GM19372 (cell line): ENCODE measurements around the gene UPF3B.
"Not testable (repeated sequence)": the region's sequence is repeated elsewhere in the genome, so short reads cannot be mapped to it uniquely, and the experiment has no call there.

Experiments
- ATAC-seq: cut with Tn5 transposase; IDR thresholded peaks from one replicate; pipeline ENCODE4 v1.9.1; 2021; ENCODE audit warnings: mild to moderate bottlenecking, low read depth, moderate library complexity; ENCODE audit not compliant: unreplicated experiment

UPF3B gene

GRCh38 chrX:119852382-119853353, at the start of gene UPF3B:
Gene UPF3B, minus strand, starts transcription at chrX:119852963. Its CDS starts 35 bp downstream, at chrX:119852928.
- peak; percentile 97 for ATAC-seq

- ATAC-seq = no peak
These were observed 48.2 kb upstream of the UPF3B start for GRCh38 chrX:119900976-119901375.

GRCh38 chrX:119899125-119899524, 46.4 kb upstream of the UPF3B start:
- no peak for ATAC-seq

DNA sequence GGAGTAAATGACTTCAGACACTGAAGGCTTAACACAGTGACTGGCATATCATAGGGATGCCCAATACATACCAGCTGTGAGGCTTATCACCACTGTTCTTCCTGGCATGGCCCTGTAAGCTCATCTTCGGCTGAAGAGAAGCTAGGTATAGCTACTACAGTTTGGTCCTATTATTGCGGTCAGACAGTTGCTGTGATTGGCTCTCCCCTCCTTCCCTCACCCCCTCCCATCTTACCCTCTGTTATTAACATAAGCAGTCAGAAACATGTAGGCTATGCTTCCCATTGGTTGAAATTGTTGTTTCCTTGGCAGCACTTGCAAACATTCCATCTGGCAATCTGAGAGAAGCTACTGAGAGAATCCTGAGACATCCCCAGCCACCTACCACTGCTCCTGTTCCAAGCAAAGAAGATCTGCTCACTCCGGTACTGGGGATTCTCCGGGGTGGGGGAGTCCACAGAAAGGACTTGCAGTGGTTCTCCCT, 43.1 kb upstream of the UPF3B start, which contains the start of gene AKAP14:
AKAP14 (plus strand) TSS at position 51 of the 484 bp plus-strand sequence. CDS start 7,331 bp downstream, outside the sequence.
- no peak for ATAC-seq

DNA sequence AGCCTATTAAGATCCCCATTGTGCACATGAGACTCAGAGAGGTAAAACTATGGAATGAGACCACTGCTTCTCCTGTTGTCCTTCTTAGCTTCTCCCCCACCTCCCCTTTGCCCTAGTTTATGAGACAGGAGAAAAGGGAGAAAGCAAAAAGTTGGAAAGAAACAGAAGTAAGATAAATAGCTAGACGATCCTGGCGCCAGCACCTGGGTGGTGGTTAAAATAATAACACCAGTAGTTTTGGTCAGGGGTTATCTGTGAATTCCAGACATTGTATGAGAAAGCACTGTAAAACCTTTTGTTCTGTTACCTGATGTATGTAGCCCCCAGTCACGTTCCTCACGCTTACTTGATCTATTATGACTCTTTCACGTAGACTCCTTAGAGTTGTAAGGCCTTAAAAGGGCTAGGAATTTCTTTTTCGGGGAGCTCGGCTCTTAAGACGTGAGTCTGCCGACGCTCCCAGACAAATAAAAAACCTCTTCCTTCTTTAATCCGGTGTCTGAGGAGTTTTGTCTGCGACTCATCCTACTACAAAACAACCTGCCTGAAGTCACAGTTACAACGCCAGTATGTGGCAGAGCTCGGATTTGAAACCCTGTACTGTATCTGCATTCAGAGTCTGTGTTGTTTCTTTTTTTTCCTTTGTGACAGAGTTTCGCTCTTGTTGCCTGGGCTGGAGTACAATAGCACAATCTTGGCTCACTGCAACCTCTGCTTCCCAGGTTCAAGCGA, 39.4 kb upstream of the UPF3B start:
- not testable (repeated sequence) for ATAC-seq

- ATAC-seq = not testable (repeated sequence)
These were observed 37.9 kb upstream of the UPF3B start for GRCh38 chrX:119890626-119891025.

DNA sequence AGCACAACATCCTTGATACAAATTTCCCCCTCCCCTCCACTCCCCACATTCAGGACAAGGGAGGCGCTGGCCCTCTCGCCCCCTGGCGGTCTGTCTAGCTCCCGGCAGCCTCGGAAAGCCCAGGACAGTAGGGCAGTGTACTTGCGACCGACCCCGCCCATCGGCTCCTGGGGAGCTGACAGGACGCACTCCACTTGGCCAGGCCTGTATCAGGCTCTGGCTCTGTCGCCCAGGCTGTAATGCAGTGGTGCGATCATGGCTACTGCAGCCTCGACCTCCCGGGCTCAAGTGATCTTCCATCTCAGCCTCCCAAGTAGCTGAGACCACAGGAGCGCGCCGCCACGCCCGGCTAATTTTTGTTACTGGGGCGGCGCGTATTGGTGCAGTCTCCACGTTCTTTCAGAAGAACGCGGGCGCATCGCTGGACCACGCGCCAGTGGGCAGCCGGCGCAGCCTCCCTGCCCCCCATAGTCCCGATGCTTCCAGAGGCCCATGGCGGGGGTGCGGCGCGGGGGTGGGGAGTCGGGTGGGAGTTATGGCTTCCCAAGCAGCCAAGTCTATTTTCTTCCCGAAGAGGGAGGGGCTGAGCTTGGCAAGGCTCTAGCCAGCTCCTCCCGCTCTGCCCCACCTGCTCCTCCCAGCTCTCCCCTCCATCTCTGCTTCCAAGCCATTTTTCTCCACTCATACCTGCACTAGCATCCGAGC, 35.1 kb upstream of the UPF3B start:
- ATAC-seq = no peak

- no peak for ATAC-seq
These were observed 33.0 kb upstream of the UPF3B start for GRCh38 chrX:119885554-119886428.

DNA sequence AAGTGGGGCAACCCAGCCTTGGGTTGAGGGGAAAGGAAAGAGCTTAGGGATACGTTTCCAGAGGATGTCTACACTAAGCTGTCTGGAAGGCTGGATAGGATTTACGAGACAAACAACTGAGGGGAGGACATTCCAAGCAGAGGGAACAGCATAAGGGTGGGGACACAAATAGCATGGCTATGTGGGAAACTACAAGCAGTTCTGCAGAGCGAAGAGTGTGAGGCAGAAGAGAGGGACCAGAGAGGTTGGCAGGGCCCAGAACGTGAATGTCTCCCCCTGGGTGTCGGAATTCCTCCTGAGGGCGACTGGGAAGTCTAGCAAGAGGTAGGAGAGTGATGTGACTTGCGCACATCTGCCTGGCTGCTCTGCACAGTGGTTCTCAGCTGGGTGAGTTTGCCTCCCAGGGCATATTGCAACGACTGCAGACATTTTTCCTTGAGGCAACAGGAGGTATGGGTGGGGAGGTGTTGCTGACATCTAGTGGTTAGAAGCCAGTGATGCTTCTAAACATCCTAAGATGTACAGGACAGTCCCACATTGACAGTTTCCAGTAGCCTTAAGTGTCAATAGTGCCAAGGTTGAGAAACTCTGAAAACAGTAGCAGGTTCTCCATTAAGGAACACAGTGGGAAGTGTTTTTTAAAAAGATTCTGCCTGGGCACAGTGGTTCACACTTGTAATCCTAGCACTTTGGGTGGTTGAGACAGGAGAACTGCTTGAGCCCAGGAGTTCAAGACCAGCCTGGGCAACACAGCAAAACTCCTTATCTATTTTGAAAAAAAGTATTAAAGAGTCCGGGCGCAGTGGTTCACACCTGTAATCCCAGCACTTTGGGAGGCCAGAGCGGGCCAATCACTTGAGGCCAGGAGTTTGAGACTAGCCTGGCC, 28.0 kb upstream of the UPF3B start:
- ATAC-seq = peak; percentile 77

DNA sequence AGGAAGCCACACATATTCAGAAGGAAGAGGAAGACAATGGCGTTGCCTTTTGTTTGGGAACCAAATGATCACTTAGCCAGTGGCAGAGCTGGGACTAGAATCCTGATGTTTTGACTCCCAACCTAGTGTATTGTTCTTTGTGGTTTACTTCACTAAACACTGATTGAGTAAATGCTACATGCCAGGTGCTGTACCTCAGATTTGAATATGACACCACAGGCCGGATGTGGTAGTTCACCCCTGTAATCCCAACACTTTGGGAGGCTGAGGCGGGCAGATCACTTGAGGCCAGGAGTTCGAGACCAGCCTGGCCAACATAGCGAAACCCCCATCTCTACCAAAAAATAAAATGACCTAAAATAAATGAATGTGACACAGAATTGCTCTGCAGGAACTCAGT, 27.3 kb upstream of the UPF3B start:
- ATAC-seq = no peak

DNA sequence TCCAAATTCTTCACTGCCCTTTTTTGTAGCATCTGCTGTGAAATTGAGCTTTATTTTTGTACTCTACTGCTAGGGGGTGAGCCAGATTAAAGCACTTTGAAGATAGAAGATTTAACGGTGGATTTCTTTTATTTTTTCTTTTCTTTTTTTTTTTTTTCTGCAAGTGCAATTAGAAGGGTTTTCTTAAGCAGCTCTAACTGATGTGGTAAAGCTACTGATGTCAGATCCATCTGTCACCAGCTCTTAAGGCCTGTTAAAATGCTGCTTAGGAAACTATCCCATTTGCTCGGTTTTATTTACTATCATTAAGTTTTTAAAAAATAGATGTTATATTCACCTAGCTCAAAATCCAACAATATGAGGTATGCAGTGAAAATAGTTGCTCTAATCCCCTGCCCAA, 26.0 kb upstream of the UPF3B start:
- ATAC-seq = no peak

- ATAC-seq = peak; percentile 89
These were observed 19.0 kb upstream of the UPF3B start, which contains the start of the genes NDUFA1 and RNF113A for GRCh38 chrX:119871599-119872395. Gene NDUFA1, plus strand, starts transcription at chrX:119871832. Its CDS starts 80 bp downstream, at chrX:119871912. Gene RNF113A, minus strand, starts transcription at chrX:119871733. Its CDS starts 120 bp downstream, at chrX:119871613.

DNA sequence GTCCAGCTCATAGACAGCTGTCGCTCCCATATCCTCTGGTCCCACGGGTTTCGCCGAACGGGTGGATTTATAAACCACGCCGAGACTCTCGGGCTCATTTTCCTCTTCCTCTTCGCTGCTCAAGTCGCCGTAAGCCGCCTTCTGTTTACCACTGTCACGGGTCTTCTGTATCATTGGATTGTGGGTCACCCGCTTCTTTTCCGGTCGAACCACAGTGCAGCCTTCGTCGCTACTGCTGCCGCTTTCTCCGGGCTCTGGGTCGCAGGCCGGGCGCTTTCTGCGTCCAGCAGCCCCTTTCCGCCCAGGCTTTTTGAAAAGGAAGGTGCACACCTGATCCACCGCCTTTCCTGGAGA, 18.5 kb upstream of the UPF3B start:
- ATAC-seq = peak; percentile 39

DNA sequence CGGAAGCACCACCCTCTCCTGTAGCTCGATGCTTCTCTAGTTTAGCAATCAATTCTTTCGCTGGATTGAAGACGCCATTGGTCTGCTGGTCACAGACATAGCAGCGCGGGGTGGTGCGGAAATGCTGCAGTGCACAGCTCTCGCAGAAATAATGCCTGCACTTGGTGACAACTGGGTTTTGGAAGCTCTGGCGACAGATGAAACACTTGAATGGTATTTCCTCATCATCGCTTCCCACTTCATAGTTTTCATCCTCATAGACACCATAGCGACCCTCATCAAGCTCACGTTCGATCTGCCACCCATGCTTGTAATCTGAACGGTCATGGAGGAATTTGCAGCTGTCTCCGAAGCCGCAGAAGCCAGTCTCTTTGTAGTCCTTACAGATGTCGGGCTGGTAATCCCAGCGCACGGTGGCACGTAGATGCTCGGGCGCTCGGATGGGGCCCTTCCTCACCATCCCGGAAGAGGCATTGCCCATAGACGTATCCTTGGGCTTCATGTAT, 17.9 kb upstream of the UPF3B start:
- no peak for ATAC-seq

DNA sequence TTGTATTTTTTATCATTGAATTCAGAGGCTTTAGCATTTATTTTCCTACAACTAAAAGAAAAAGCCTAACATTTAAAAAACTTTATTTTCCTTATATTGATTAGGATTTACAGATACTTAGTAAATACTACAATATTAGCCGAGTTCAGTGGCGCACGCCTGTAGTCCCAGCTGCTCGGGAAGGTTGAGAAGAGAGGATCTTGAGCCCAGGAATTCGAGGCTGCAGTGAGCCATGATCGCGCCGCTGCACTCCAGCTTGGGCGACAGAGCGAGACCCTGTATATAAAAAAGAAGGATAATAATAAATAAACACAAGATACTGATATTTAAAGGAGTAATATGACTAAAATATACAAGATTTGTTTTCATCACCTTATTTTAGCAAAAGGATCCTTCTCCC, 681 bp upstream of the UPF3B start:
- no peak for ATAC-seq

DNA sequence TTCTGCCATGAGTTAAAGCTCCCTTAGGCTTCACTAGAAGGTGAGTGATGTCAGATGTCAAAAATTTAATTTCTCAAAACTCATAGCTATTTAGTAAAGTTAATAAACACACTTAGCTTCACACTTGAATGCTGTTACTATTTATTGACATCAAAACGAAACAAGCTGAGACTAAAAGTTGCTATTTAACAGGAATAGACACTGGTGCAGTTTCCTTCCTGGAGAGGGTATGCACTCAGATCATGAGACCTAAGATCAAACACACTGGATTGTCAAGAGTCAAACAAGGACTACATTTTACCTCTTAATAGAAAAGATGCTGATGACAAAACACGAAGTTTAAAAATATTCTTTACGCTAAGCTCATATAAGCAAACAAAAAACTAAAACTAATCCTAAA, 18.9 kb downstream of the UPF3B start:
- no peak for ATAC-seq

GRCh38 chrX:119828446-119828845, 24.3 kb downstream of the UPF3B start:
- no peak for ATAC-seq
